ENCODE measurements around the gene GEMIN4. TPM values are rescaled to one million over a fixed set of nuclear protein-coding genes. Genes with fewer than 3 reads are reported as not detected.

GEMIN4 gene
- total and polyA plus RNA-seq, 2 of the 8 experiments (the other 6 are each of a cell fraction or from before 2014, with no cell fraction given) = 32.1 to 51.9 TPM

DNA sequence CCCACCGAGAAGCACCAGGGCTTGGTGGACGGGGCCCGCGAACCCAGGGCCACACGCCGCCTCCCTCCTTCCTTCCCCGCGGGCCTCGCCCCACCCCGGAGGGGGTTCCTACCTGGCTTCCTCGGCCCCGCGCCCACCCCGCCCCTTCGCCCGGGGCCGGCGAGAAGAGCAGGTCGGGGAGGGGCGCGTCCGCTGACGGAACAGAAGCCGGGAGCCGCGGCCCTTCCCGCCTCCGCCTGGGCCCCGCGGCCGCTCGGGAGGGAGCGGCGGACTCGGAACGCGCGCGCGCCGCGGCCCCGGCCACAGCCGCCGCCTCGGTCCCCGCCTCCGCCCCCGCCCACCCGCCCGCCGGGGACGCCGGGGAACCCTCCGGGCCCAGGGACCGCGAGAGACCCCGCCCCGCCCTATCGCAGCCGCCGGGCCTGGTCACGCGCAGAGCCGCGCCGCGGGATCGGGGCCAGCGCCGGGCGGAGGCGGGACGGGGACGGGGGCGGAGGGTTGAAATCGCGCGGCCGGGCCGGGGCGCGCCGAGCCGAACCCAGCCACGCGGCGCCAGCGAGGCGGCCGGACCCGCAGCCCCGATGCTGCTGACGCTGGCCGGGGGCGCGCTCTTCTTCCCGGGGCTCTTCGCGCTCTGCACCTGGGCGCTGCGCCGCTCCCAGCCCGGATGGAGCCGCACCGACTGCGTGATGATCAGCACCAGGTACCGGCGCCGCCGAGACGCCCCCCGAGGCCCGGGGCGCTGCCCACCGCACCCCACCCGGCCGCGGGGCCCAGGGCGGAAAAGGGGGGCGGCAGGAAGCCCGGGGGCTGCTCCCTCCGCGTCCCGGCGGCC lies 19.8 kb downstream of the GEMIN4 start, which contains the start of gene TLCD3A:
Gene TLCD3A, plus strand, starts transcription at position 530 of the 835 bp plus-strand sequence. Its CDS starts 52 bp downstream, at position 582.
- no peak within 1 kb of the TSS for H3K14ac ChIP-seq (ENCODE audit: insufficient read length)
- H2AK5ac ChIP-seq (ENCODE audit: low read depth, low read length) = no peak within 1 kb of the TSS
- peak within 1 kb of the TSS; percentile 92 to 97 for H3K4me2 ChIP-seq (ENCODE audit: insufficient read depth in 1 of 2, low read depth in 2 of 2, low read length in 2 of 2)
- H3K4me1 ChIP-seq (replicated peaks in 1 of 4; ENCODE audit: control insufficient read depth in 3 of 4, insufficient read depth in 4 of 4, low read length in 3 of 4) = peaks cover 0 to 6% (median 5%) of the 10 kb centered on the region in 4 experiments; a peak in 5 of 7 replicates
- no peak within 1 kb of the TSS for H3K23ac ChIP-seq (ENCODE audit: insufficient read length)
- H3K23me2 ChIP-seq (ENCODE audit: low read depth, low read length) = peaks cover 9% of the 10 kb centered on the region
- H3K36me3 ChIP-seq (ENCODE audit: control insufficient read depth in 2 of 4, insufficient read depth in 4 of 4, low read length in 3 of 4) = peaks cover 3 to 18% (median 4%) of the 10 kb centered on the region in 4 experiments; a peak in 3 of 8 replicates
- FAIRE-seq = no peak
- peak in 1 of 2 experiments; percentile 74 for DNase-seq (ENCODE audit: low read depth in 1 of 2, low spot score in 2 of 2)
- H3K56ac ChIP-seq (replicated peaks; ENCODE audit: insufficient read length, low read depth, low read length) = peak within 1 kb of the TSS; percentile 28
- H4K8ac ChIP-seq (ENCODE audit: extremely low read depth, insufficient read depth, low read length) = peak within 1 kb of the TSS; percentile 93
- peak within 1 kb of the TSS; percentile 23 for H4K5ac ChIP-seq (ENCODE audit: insufficient read length, low read depth, low read length)
- no peaks in the 10 kb centered on the region for H3K27me3 ChIP-seq (replicated peaks in 1 of 4; ENCODE audit: control insufficient read depth in 3 of 4, extremely low read depth in 1 of 4, insufficient read depth in 3 of 4, low read length in 3 of 4)
- 1% methylated on average over 32 of the region's 126 CpGs; no CpG with 5 or more reads in 1 of the 2 experiments for WGBS, 2 experiments (ENCODE audit: extremely low coverage in 1 of 2, insufficient coverage in 1 of 2, insufficient read length in 1 of 2, insufficient replicate concordance in 2 of 2, low coverage in 1 of 2, low lambda C conversion rate in 2 of 2, missing lambda C conversion rate in 1 of 2)
- H3K9ac ChIP-seq (replicated peaks in 1 of 4; ENCODE audit: extremely low read depth in 1 of 4, low read depth in 3 of 4, low read length in 3 of 4) = peak within 1 kb of the TSS; percentile 70 to 88 (median 82)
- H3K4ac ChIP-seq (replicated peaks; ENCODE audit: insufficient read length, low read depth, low read length) = peak within 1 kb of the TSS; percentile 2
- POLR2A ChIA-PET (ENCODE audit: partially characterized antibody) = interaction anchor here (1.8 to 9.7 kb wide), 2 partner anchors 10 to 19 kb away, joined by 17 to 44 read pairs; partner anchors contain the start of gene GEMIN4
- peak within 1 kb of the TSS; percentile 5 for H4K91ac ChIP-seq (replicated peaks; ENCODE audit: insufficient read length, low read length)
- peak within 1 kb of the TSS; percentile 65; the same call in 1 of the 2 replicates for H3K27ac ChIP-seq (ENCODE audit: low read depth, low read length)
- no peaks in the 10 kb centered on the region for H3K9me3 ChIP-seq (ENCODE audit: insufficient read depth in 2 of 2, low read depth in 1 of 2, low read length in 1 of 2)
- peaks cover 3% of the 10 kb centered on the region; the same call in 1 of the 2 replicates for H3K79me1 ChIP-seq (ENCODE audit: low read depth, low read length)
- no peak within 1 kb of the TSS for H2BK120ac ChIP-seq (replicated peaks; ENCODE audit: low read depth, low read length)
- no peak within 1 kb of the TSS; the same call in 1 of the 2 replicates for H2BK5ac ChIP-seq (ENCODE audit: low read depth, low read length)
- peak within 1 kb of the TSS; percentile 70 for H2AFZ ChIP-seq (ENCODE audit: low read length)
- peak within 1 kb of the TSS; percentile 83 for H3K18ac ChIP-seq (ENCODE audit: extremely low read depth, low read length)
- peaks cover 0 to 19% of the 10 kb centered on the region in 2 experiments; a peak in 2 of 4 replicates for H3K79me2 ChIP-seq (ENCODE audit: control insufficient read depth in 1 of 2, insufficient read depth in 2 of 2, low read length in 2 of 2)
- no peak within 1 kb of the TSS for H2BK12ac ChIP-seq (ENCODE audit: low read depth, low read length)
- CTCF ChIA-PET (ENCODE audit: partially characterized antibody) = interaction anchor here (1.1 kb wide), 1 partner anchor 20 kb away, joined by 3 read pairs; the partner anchor contains the start of gene GEMIN4
- H2BK20ac ChIP-seq (ENCODE audit: low read length) = no peak within 1 kb of the TSS
- H2BK15ac ChIP-seq (ENCODE audit: low read length) = peak within 1 kb of the TSS; percentile 47; the same call in 1 of the 2 replicates
- H3K4me3 ChIP-seq (ENCODE audit: extremely low read depth in 1 of 4, insufficient read depth in 2 of 4, low read depth in 3 of 4, low read length in 4 of 4) = peak within 1 kb of the TSS; percentile 75 to 99 (median 83)
- no peaks in the 10 kb centered on the region for H4K20me1 ChIP-seq (replicated peaks in 1 of 2; ENCODE audit: control insufficient read depth in 1 of 2, insufficient read depth in 2 of 2, low read length in 2 of 2)
- no peak for TF ChIP-seq BACH1 (IDR thresholded peaks at IDR 0.05; ENCODE audit: low read length)
- TF ChIP-seq POLR2AphosphoS5 (IDR thresholded peaks at IDR 0.05; ENCODE audit: low read depth, low read length) = peak; percentile 33; the same call in 1 of the 2 replicates
- TF ChIP-seq KDM4A (IDR thresholded peaks at IDR 0.05; ENCODE audit: low read depth, low read length, severe bottlenecking) = peak; percentile 58
- no peak for TF ChIP-seq SAP30 (IDR thresholded peaks at IDR 0.05; ENCODE audit: insufficient read depth, insufficient replicate concordance, low read length)
- TF ChIP-seq POLR2A (IDR thresholded peaks at IDR 0.05; ENCODE audit: control extremely low read depth in 1 of 2, low read depth in 2 of 2, low read length in 2 of 2) = peak; percentile 29 to 62; a peak in 2 of 3 replicates
- TF ChIP-seq RBBP5 (IDR thresholded peaks at IDR 0.05; ENCODE audit: borderline replicate concordance, low read depth, low read length) = peak; percentile 59
- peak; percentile 42 for TF ChIP-seq ASH2L (IDR thresholded peaks at IDR 0.05; ENCODE audit: low read length)
